ENCODE results near the gene STXBP5.

STXBP5 gene

DNA sequence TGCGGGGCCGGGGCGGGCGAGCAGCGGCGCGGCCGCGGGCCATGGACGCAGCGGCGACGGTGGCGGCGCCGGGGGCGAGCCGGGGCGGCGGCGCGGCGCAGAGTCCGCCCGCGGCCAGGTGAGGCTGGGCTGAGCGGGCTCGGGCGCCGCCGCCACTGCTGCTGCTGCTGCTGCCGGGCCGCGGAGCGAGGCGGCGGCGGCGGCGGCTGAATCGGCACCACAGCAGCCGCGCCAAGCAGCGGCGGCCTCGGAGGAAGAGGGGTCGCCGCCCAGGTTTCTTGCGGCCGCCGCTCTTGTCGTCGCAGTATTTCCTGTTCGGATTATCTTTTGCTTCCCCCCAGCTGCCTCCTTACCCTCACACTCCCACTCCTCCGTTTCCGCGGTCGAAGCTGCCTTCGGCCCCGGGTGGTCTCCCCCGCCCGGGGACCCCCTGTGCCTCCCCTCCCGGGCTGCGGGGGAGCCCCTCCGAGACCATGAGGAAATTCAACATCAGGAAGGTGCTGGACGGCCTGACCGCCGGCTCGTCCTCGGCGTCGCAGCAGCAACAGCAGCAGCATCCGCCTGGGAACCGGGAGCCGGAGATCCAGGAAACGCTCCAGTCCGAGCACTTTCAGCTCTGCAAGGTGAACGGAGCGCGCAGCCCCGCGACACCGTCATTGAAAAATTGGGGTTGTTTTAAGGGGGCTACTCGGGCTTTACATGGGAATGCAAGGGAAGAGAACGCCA is at the start of gene STXBP5:
Gene STXBP5 (plus strand): TSS at position 358 of the 726 bp plus-strand sequence. CDS start 116 bp downstream, at position 474.
- peak; percentile 28 for DNase-seq

GRCh38 chr6:147154454-147154853 is 49.8 kb upstream of the STXBP5 start:
- DNase-seq, result no peak

GRCh38 chr6:147156218-147156617 is 48.0 kb upstream of the STXBP5 start:
- DNase-seq, result no peak

GRCh38 chr6:147156799-147157382 is 47.3 kb upstream of the STXBP5 start:
- DNase-seq, result no peak

DNA sequence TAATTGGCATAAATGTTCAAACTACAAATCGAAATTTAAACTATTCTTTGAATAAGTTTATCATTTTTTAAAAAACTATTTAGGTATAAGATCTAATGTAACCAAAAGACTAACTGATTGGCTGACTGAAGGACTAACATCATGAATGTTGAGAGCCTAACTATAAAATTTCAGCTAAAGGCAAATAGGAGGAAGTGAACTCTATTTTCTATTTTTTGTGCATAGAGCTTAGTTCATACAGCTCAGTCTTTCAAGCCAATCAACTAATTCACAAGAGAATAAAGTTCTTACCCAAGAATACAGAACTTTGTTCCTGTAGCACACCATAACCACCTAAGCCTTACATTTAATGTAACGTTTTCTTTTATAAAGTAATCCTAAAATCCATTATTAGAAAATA is 46.3 kb upstream of the STXBP5 start:
- DNase-seq, result no peak

GRCh38 chr6:147158881-147159280 is 45.3 kb upstream of the STXBP5 start:
- no peak for DNase-seq

GRCh38 chr6:147159536-147160374 is 44.5 kb upstream of the STXBP5 start:
- DNase-seq, result no peak

DNA sequence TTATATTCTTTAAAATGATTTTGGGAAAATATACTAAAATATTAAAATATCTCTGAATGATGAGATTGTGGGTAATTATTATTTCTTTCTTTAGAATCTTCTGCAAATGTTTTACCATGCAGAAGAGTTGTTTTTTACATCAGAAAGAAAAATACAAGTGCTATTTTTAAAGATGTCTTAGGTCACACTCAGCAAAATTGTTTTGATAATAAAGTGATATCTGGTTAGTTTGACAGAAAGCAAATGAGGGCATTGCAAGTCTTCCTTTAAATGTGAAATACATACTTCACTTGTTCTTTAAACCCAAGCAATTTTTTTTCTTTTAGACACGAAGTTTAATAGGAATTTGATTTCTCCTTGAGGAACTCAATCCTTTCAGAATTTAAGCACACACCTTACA is 43.6 kb upstream of the STXBP5 start:
- DNase-seq, result no peak

GRCh38 chr6:147161253-147161973 is 42.8 kb upstream of the STXBP5 start:
- no peak for DNase-seq

- no peak for DNase-seq
These were observed 42.2 kb upstream of the STXBP5 start for GRCh38 chr6:147161974-147162495.

- no peak for DNase-seq
These were observed 39.5 kb upstream of the STXBP5 start for GRCh38 chr6:147164761-147165160.

- no peak for DNase-seq
These were observed 37.8 kb upstream of the STXBP5 start for GRCh38 chr6:147166360-147166944.

DNA sequence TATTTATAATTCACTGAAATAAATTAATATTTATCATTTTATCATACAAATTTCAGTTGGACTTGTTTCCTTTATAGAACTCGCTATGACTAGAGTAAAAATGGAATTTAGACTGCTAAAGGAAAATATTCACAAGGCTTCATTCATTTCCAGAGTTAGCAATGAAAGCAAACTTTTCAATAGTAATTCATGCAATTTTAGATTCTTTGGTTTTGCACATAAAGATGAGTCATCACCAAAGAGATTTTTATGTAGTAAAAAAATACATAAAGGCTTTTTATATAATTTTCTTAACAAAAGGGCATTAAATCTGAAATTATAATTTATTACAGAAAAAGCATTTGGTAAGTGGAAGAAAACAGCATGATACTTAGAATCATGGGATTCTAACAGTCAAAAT is 37.2 kb upstream of the STXBP5 start:
- no peak for DNase-seq

DNA sequence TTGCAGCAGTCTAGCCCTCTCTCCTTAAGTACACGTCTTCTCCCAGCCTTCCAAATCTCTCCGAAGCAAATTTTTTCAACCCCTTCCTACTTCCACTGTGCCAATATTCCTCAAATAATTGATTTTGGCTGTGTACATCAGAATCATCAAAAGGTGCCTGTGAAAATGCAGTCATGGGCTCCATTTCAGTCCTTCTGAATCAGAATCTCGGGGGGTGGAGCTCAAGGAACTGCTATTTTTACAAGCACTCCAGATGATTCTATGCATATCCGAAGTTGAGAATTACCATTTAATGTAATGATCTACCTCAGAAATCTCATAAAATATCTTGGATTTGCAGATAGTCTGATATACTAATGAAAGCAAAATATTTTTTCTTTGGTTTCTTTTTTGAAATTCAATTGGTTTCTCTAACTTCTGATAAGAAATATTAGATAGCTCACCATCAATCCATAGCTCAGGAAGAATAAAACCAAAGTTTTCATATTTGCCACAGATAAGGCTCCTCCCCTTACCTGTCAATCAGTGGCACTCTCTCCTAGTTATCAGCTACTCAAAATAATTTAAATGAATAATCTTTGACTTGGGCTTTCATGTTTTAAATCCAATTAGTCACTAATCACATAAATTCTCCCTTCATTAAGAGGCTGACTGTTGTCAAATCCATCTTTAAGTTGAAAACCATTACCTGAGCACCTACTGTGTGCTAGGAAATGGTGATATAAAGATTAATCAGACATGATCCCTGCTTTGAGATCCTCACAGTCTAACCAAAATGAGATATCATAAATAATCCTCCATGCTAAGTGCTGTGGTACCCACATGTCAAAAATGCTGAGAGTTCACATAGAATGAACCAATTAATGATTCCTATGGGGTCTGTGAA is 36.4 kb upstream of the STXBP5 start:
- no peak for DNase-seq

DNA sequence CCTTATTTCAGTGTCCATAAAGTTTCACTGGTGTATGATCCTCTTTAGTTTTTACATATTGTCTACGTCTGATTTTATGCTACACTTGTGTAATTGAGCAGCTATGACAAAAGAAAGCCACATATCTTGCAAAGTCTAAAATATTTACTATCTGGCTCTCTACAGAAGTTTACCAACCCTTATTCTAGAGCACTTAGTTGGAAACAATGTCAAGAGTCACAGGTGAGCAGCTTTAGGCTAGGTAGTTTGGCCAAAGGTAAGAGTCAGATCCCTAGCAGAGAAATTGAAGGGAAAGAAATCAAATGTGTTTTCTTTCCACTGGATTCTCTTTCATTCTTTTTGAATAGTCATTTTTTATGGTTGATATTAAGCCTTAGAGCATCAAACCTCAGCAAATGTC is 34.7 kb upstream of the STXBP5 start:
- DNase-seq, result no peak

DNA sequence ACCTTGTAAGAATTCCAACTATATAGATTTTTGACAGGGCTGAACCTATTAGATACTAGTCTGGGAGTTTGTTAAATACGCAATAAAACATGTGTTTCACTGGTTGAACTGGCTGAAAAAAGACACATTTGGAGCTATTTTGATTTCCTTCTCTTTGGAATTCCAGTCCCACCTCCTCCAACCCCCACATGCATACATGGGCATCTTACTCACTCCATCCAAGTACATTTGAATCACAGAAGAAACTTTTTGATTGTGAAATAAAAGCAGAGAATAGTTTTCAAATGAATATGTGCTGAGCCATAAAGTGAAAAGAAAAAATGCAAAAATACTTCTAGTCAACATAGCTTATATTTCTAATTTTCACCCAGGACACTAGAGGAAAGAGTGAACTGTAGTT is 33.9 kb upstream of the STXBP5 start:
- no peak for DNase-seq

- no peak for DNase-seq
These were observed 31.1 kb upstream of the STXBP5 start for GRCh38 chr6:147173140-147173539.

DNA sequence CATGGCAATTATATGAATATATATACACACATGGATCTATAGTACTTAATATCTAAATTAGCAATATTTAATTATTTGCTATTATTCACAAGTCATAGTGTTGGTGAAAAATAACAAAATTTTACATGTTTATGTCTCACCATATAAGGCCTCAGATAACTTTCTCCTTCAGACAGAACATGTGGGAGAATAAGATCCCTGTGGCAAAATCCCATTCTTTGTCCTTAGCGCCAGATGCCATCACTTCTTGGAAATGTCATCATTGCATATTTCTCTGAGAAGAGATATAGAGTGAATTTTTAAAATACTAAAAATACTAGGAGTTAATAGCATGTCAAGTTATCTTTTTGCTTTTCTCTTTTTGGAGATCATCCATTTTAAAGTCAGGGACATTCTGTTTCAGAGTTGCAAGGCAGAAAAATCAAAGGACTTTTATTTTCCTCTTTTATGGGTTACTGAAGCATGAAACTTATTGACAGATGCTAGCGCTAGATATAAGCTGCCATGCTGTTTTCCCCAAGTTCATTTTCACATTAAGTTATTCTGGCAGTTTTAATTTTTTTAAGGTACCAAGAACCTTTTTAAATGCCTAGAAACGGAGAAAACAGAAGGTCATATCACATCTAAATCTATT is 30.4 kb upstream of the STXBP5 start:
- no peak for DNase-seq

GRCh38 chr6:147176795-147177194 is 27.4 kb upstream of the STXBP5 start:
- no peak for DNase-seq

- no peak for DNase-seq
These were observed 26.9 kb upstream of the STXBP5 start for GRCh38 chr6:147177286-147177685.

- DNase-seq, result no peak
These were observed 25.9 kb upstream of the STXBP5 start for GRCh38 chr6:147178355-147178754.

All from activated effector memory CD4-positive, alpha-beta T cell treated with Interleukin-2 at 50 U/mL for 16 hours (primary cell).